GM18867 (cell line): ENCODE measurements around the gene TTC7B.

Source experiments
- ATAC-seq: cut with Tn5 transposase; IDR thresholded peaks from one replicate; pipeline ENCODE4 v1.9.1; 2021; ENCODE audit warnings: mild to moderate bottlenecking, moderate library complexity; ENCODE audit not compliant: unreplicated experiment

Gene TTC7B

DNA sequence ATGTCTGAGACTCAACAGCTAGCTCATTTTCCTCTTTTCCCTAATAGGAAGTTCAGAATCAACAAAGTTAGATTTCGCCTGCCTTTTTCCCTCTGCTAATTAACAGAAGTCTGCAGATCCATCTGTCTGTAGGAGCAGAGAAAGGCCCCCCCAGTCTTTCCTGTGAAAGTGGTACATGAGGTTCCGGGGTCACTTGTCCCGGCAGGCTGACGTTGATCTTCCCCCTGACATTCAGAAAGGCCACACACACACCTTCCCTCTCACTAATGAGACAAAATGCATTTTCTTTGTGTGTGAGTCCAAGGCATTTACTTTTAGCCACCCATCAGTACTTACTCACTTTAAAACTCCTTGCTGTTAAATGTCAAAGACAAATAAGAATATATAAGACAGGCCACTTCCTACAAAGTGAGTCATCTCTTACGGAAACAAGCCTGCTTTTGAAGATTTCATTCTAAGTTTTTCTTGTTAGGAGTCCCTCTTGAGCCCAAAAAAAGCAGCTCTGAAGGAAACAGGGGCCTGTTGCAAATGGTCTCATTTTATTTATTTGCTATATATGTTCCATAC lies 138.7 kb downstream of the TTC7B start:
- ATAC-seq, result no peak

DNA sequence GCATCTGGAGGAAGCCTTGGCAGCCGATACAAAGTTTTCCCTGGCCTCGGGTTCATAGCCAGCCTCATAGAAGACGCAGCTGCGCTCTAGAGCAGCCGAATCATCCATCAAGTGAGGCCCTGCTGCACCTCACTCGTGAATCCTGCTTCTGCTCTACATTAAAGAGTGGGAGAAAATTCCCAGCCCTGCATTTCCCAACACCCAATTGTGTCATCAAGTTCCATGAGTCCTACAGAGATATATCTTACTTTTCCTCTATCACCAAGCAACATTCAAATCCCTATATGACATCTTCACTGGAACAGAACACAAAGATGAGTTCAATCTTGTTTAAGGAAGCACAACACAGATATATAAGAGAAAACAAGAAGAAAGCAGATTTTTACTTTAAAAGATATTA lies 139.3 kb downstream of the TTC7B start:
- ATAC-seq, result no peak

DNA sequence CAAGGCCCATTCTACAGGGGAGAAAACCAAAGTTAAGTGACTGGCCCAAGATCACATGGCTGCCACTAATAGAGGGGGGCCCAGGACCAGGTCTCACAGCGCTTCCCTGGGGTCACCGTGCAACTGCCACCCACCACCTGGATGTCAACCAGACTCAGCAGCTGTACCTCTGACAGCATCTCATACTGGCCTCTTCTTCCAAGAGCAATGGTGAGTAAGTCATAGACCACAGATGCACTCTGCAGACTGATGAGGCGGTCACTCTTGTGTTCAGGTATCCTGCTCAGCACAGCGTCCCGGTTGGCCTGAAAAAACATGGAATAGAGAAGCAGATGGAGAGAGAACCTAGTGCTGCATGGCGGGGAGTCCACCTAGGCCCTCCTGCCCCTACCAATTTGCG lies 139.9 kb downstream of the TTC7B start:
- no peak for ATAC-seq

DNA sequence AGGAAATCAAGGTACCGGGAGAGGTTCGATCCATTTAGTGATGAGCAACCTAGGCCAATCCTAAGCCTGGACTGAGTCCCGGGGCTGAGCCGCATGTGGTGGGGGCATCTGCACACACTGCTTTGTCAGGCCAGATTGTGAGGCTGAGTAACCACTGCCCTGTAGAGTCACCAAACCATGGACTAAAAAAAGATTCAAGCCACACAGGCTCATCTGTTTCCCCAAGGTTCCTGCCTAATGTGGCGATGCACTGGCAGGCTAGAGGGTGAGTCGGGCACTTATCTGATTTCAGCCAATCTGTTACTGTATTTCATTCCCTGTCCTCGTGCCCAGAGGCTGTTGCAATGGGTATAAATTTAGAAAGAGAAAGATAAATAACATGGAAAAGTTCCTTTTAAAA lies 140.8 kb downstream of the TTC7B start:
- no peak for ATAC-seq

DNA sequence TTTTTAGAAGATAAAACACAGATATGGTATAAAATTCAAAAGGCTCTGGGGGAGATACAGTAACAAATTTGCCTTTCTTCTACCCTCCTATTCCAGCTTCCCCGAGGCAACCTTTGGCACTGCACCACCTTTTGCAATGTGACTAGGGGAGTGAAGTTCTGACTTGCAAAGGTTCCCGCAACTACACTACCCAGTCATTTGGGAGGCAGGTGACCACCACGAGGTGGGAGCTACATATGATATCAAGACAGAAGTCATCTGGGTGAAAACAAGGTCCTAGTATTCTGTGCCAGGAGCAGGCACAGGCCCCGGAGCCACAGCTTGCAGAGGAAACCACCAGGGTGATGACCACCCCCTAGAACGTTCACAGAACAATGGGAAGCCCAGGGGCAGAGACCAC lies 141.5 kb downstream of the TTC7B start:
- no peak for ATAC-seq

DNA sequence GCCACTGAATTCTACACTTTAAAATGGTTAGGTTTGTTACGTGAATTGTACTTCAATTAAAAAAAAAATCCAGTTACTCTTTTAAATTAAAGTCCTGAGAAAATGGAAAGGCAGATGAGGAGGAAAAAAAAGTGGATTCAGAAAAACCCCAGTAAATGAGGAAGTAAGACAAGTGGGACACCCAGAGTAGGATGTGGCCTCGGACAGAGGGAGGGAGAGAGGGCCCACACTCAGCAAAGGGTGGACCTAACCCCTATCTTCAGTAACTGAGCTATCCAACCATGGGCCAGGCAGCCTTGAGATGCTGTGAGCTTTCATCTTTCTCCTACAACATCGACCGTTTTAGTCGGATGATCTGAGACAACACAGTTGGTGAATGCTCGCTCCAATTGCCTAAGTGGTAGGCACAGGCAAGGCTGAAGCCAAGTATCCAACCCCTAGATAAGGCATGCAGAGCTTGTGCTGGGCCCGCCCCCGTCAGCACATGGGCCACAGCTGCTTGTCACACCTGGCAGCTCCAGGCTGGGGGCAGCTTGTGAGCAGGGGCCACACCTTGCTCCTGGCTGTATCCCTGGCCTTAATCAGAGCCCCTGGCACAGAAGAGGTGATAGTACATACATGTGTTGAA lies 142.1 kb downstream of the TTC7B start:
- ATAC-seq, result no peak

DNA sequence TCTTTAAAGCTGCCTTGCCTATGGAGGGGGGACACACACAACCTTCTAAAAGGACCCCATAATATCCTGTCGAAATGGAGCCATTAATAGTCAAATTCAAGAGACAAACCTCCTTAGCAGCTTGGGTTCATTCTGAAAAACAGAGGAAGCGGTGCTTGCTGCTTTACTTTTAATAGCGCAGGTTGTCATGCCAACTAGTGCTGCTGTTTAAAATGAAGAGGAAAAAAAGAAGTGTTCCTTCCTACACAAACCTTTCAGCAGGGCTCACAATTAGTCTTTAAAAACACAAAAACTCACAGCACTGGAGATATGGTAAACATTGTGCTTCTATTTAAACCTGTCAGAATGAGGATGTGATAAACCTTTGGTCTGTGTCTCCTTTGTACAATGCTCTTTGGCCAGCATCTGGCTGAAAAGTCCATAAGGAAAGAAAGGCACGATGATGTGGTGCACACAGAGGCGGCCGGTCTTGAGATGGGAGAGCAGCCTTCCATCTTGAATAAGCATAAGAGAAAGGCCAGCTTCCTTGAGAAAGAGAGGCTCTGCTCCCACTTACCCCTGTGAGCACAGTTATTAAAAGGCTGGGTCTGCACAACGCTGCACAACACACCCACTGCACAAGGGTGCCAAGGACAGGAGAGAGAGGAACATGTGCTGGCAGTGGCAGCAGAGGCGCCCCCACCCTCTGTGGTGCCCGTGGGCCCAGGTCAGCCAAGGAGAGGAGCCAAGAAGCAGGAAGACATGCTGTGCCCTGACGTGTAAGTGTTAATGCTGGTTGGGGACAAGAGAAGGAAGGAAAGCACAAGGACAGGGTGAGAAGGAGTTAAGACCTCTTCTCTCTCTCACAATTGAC lies 144.6 kb downstream of the TTC7B start:
- no peak for ATAC-seq

DNA sequence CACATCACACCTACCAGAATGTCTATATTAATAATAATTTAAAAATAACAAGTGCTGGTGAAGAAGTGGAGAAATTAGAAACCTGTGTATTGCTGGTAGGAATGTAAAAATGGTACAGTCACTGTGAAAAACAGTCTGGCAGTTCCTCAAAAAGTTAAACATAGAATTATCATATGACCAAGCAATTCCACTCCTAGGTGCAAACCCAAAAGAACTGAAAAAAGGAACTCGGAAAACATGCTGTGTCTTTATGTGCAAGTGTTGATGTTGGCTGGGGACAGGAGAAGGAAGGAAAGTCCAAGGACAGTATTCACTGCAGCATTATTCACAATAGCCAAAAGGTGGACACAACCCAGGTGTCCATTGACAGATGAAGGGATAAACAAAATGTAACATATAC lies 146.5 kb downstream of the TTC7B start:
- no peak for ATAC-seq

DNA sequence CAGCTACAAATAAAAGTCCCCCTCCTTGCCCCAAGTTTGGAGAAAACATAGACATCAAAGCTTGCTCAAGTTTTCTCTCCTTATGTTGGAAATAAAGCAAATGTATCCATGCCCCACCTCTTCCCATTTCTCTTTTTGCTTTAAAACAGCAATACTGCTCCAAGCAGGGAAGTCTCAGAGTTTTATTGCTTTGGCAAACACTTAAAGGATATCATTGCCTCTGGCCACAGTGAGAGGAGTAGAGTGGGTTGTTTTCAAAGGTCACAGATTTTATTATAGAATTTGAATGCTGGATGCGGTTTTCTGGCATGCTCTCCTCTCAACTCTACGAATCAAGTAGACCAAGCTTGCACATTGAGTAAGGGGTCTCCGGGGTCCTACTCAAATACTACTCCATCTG lies 149.7 kb downstream of the TTC7B start:
- no peak for ATAC-seq

DNA sequence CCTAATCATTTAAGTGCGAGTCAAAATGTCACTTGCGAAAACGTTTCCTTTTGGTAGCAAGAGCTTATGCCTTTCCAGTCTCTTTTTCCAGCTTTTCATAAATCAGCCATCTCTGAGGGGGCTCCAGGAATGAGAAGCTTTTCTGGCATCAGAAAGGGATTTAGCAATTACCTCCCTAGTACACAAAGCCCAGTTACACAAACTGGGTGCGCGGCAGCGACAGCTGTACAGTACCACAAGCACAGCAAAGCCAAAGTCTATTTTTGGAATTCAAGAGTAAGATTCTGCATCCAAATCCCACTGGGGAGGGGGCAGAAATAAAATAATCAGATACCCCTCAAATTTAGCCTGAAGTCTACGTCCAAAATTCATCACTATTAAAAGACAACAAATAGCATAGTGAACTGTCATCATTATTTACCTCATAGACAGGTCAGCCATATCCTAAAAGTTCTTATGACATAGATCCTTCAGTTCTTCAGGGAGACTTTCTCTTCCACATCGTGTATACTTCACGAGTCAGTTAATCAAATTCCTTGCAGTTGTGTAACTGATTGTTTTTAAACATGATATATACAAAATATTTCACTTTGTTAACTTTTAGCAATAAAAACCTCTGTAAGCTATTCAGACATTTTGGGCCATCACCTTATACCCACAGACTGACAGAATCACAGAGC lies 150.8 kb downstream of the TTC7B start:
- no peak for ATAC-seq

DNA sequence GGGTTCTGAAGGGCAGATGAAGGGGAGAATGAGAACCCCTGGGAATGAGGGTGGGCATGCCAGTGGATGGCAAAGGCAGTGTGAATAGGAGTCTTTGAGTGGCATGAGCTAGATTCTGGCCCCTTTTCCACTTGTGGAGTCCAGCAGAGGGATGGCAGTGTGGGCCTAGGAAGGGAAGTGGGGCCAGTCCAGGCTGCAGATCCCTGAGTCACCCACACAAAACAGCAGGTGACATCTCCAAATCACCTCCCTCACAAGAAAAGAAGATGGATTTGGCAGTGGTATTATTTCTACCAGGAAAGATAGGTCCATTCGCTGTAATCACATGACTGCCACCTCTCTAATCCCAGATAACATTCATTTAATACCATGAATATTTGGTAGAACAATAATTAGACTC lies 151.3 kb downstream of the TTC7B start:
- no peak for ATAC-seq

DNA sequence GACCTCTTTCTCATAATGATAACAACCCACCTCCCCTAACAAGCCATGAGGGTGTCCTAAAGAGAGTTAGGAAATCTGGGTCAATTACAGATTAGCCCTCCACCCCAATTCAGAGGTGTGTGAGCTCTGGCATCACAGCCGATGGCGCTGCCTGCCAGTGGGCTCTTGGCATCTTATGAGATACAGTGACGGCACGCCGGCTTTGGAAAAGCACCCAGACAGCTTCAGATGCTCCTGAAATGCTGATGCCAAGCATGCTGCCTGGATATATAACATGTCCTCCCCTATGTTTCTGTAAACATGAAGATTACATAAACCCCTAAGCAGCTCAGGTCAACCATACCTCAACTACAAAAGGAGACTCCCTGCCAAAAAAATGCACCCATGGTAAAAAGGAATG lies 152.6 kb downstream of the TTC7B start:
- no peak for ATAC-seq

DNA sequence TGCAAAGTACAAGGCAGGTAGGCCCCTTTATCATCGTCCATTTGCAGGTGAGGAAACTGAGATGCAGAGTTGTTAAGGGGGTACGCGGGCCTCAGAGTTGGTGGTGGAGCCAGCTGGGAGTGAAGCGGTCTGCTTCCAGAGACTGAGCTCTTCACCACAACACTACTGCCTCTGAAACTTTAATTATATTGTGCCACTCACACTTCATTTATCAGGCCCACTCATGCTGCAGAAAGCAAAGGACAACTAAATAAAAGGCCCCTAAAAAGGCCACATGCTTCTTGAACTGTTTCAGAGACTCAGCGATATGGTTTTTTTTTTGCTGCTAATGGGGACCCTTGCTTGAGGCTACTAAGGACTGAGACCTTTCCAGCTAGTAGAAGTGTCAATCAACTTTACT lies 153.1 kb downstream of the TTC7B start:
- no peak for ATAC-seq

DNA sequence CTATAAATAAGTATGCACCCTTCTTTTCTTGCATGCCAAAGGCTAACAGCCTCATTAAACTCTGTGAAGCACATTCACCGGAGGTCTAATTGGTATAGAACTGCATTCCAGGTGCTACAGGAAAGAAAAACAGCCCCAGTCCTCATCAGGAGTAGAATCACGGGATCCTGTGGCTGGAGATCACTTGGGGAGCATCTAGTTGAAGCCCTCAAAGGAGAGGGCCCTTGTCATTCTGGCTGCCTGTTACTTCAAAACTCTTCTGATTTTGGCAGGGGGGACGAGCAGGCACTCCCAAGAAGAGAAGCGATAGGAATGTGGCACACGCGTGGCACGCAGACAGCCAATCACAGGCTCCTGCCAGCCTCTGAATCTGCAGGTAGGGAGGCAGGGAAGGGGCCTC lies 154.4 kb downstream of the TTC7B start:
- no peak for ATAC-seq

DNA sequence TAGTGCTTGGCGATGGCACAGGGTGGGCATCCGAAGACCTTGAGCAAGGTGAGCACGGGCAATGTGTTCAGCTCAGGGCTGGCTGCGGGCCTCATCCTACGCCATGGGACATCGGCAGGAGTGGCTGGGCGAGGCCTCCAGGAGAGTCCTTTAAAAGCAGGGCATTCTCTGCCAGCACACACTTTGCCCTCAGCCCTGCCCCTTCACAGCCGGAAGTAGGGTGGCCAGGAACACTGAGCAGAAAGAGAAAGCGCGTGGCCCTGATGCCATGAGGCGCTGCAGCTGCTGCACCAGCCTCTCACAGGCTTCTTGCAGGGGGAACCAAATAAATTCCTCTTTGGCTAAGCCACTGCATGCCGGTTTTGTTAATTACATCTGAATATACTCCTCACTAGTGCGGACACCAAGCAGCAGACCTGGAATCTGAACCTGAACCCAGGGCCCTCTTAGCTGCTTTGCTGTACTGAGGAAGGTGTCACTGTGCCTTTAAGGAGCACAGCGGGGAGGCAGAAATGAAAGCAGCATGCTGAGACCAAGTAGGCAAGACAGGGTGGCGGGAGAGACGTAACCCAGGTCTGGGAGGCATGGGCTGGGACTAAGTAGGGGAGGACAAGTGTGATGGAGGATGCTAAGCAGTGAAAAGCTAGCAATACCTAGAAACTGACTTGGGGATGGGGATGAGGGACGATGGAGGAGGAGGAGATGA lies 155.2 kb downstream of the TTC7B start:
- ATAC-seq, result no peak

DNA sequence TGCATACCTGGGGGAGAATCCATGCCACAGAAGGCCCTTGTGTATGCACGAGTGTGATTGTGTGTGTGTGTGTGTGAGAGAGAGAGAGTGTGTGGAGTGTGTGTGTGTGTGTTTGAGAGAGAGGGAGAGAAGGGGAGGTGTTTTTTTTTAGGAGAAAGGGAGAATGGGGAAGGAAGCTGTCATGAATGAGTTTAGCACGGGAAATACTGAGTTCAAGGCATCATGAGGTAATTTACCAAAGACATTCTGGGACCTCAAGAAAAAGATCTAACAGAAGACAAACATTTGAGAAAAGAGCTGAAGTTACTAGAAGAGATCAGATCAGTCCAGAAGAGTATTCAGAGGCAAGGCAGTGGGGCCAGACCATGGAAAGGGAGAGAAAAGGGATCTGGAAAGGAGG lies 157.1 kb downstream of the TTC7B start:
- no peak for ATAC-seq

DNA sequence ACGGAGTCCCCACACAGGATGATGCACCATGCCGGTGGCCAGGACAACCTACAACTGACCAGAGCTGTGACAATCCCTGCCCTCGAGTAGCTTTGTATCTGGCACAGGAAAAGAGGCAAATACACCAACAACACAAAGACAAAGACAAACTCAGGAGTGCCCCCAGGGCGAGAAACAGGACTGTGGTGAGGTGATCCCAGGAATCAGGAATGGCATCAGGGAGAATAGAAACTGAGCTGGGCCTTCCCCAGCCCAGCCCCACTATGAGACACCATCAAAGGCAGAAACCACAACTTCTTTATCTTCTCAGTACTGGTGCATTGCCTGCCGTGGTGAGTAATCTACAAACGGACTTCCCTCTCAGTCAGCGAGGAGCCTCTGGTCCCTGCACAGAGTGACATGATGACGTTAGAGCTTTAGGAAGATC lies 157.7 kb downstream of the TTC7B start:
- peak; percentile 44 for ATAC-seq

DNA sequence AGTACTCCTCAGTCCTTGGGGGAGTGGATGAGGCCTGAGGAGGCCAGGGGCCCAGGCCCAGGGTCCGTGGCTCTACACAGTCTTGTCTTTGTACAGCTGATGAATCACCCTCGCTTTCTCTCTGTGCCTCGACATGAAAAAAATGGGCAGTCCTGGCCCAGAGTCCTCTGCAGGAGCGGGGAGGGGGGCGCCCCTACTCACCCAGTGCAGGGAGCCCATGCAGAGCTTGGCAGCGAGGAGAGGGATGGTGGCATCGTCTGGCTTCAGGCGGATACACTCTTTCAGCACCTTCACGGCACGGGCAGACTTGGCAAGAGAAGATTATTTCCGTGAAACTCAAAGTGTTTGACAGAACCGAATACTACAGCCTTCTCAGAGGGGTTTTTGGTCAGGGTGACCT lies 159.3 kb downstream of the TTC7B start:
- no peak for ATAC-seq

DNA sequence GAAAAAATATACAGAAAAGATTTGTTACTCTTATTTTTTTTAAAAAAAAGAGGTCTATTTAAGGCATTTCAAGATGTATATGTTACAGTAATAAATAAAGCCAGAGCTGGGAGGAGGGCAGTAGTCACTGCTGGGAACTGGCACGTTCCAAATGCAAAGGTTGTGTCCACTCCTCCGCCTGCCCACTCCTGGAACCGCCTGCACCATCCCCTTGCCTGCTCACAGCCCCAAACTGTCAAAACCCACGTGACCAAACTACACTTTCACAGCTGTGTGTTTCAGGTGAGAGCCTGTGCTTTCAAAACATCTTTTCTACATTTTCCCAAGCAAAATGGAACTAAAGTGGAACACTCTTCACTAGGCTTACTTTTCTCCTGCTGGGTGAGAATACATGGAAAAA lies 160.4 kb downstream of the TTC7B start:
- ATAC-seq, result no peak

DNA sequence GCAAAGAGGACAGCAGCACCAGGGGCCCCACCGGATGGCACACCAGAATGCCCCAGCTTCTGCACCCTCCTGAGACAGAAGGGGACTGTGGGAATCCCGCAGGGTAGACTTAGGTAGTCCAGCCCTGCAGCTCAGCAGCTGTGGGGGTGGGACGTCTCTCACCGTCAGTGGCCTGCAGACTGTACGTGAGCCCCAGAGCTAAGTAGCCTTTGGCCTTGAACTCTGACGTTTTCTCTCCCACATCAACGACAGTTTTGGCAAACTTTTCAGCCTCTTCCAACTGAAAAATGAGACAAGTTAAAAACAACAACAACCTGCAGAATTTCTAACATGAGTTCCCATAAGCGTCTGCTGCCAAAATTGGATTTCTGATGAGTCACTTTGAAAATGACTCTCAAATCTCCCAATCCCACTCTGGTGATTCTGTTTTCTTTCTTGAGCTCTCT lies 161.4 kb downstream of the TTC7B start:
- ATAC-seq, result no peak

DNA sequence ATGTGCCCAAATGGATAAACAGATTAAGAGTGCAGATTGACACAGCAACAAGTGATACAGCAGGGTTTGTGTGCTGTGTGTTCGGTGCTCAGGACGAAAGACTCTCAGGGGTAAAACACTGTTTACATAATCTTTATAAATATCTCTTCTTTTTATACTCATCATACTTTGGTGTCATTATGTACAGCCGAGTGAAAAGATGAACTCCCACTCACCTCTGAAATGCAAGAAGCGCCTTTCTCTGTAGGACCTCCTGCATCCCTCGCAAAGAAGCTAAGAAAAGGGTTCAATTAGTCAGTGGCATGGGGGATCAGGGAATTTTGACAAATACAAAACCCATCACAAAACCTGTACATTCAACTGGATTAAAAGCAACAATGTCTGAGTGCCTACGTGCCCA lies 163.6 kb downstream of the TTC7B start:
- ATAC-seq, result no peak
